ENCODE data around the gene TRAF7. TPM values are rescaled to one million over a fixed set of nuclear protein-coding genes. Genes with fewer than 3 reads are reported as not detected.

Gene TRAF7
- polyA plus RNA-seq, 1 donor from 2014 or later = 30.9 TPM

DNA sequence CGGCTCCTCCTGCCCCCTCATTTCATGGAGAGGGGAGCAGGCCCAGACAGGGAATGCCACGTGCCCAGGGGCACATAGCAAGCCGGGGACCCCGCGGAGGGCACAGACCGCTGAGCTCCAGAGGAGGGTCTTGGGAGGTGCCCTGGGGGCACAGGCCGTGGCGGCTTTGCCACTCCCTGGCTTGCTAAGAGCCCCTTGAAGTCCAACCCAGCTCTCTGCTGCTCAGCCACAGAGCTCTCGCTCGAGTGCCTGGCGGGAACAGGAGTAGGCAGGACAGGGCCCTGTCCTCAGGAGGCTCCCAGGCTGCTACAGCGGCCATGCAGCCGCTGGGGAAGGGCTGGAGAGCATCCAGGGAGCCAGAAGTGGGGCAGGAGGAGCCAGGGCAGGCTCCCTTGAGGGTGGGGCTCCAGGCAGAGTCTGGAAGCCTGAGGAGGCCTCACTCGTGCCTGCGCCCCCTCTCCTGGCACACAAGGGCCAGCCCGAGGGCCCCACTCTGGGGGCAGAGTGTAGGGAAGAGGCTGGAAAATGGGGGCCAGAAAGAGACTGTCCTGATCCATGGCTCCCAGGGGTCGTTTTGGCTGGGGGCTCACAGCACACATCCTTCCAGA is 11.6 kb upstream of the TRAF7 start:
- Histone ChIP-seq H4K20me1 (ENCODE audit: insufficient read depth) (no peaks in the 10 kb centered on the region), H3K36me3 (ENCODE audit: insufficient read depth, low read length) (no peaks in the 10 kb centered on the region), H3K79me2 (replicated peaks; ENCODE audit: insufficient read depth, low read length) (no peaks in the 10 kb centered on the region), H3K4me2 (ENCODE audit: low read length) (no peak overlapping the region), H3K9me2 (ENCODE audit: insufficient read depth, low read length) (no peaks in the 10 kb centered on the region), H3K9ac (ENCODE audit: low read length) (no peak overlapping the region), H3K9me3 (ENCODE audit: low read length) (no peaks in the 10 kb centered on the region), H3F3A (ENCODE audit: insufficient read depth, low read length, poor library complexity, severe bottlenecking) (no peaks in the 10 kb centered on the region), H3K4me3 (ENCODE audit: low read length) (no peak overlapping the region), H3K27me3 (ENCODE audit: insufficient read depth, low read depth, low read length) (peaks cover 2% of the 10 kb centered on the region), H3K27ac (ENCODE audit: low read length) (no peak overlapping the region), H2AFZ (ENCODE audit: low read depth, low read length) (no peak overlapping the region)
- TF ChIP-seq SMC3 (conservative IDR thresholded peaks at IDR 0.05; ENCODE audit: poor library complexity) (no peak), EZH2 (IDR thresholded peaks at IDR 0.05; ENCODE audit: borderline replicate concordance, insufficient read depth, low read length, poor library complexity, severe bottlenecking) (no peak), TAF1 (IDR thresholded peaks at IDR 0.05; ENCODE audit: low read depth) (no peak), MXI1 (conservative IDR thresholded peaks at IDR 0.05; ENCODE audit: poor library complexity, severe bottlenecking) (no peak), POLR2AphosphoS5 (IDR thresholded peaks at IDR 0.05) (no peak)

DNA sequence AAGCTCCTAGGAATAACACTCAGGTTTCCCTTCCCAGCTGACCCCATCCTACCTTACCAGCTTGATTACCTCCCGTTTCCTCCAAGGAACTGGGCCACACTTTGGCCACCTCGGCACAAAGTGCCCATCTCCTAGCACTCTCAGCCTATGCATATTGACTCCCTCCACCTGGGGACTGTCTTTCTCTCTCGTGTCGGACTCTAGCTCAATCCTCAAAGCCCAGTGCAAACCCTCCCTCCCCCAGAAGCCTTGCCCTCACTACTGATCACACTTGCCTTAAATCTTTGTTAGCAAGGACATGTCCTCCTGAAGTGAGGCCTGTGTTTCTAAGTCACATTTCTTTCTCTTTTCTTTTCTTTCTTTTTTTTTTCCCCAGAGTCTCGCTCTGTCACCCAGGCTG is 9.7 kb upstream of the TRAF7 start:
- H3K27me3 ChIP-seq (ENCODE audit: insufficient read depth, low read depth, low read length) = peaks cover 16% of the 10 kb centered on the region
- no peaks in the 10 kb centered on the region for H3F3A ChIP-seq (ENCODE audit: insufficient read depth, low read length, poor library complexity, severe bottlenecking)
- no peaks in the 10 kb centered on the region for H3K9me2 ChIP-seq (ENCODE audit: insufficient read depth, low read length)
- no peak for TF ChIP-seq RAD21 (conservative IDR thresholded peaks at IDR 0.05)
- no peak for TF ChIP-seq SMC3 (conservative IDR thresholded peaks at IDR 0.05; ENCODE audit: poor library complexity)
- TF ChIP-seq, protein P1, sequence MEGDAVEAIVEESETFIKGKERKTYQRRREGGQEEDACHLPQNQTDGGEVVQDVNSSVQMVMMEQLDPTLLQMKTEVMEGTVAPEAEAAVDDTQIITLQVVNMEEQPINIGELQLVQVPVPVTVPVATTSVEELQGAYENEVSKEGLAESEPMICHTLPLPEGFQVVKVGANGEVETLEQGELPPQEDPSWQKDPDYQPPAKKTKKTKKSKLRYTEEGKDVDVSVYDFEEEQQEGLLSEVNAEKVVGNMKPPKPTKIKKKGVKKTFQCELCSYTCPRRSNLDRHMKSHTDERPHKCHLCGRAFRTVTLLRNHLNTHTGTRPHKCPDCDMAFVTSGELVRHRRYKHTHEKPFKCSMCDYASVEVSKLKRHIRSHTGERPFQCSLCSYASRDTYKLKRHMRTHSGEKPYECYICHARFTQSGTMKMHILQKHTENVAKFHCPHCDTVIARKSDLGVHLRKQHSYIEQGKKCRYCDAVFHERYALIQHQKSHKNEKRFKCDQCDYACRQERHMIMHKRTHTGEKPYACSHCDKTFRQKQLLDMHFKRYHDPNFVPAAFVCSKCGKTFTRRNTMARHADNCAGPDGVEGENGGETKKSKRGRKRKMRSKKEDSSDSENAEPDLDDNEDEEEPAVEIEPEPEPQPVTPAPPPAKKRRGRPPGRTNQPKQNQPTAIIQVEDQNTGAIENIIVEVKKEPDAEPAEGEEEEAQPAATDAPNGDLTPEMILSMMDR (IDR thresholded peaks at IDR 0.05; ENCODE audit: poor library complexity, severe bottlenecking) = no peak
- TF ChIP-seq MXI1 (conservative IDR thresholded peaks at IDR 0.05; ENCODE audit: poor library complexity, severe bottlenecking) = no peak
- TF ChIP-seq EZH2 (IDR thresholded peaks at IDR 0.05; ENCODE audit: borderline replicate concordance, insufficient read depth, low read length, poor library complexity, severe bottlenecking) = no peak
- TF ChIP-seq TAF1 (IDR thresholded peaks at IDR 0.05; ENCODE audit: low read depth) = no peak
- no peak for TF ChIP-seq POLR2AphosphoS5 (IDR thresholded peaks at IDR 0.05)
- TF ChIP-seq EP300 (conservative IDR thresholded peaks at IDR 0.05; ENCODE audit: poor library complexity, severe bottlenecking) = no peak
- TF ChIP-seq, protein P2, sequence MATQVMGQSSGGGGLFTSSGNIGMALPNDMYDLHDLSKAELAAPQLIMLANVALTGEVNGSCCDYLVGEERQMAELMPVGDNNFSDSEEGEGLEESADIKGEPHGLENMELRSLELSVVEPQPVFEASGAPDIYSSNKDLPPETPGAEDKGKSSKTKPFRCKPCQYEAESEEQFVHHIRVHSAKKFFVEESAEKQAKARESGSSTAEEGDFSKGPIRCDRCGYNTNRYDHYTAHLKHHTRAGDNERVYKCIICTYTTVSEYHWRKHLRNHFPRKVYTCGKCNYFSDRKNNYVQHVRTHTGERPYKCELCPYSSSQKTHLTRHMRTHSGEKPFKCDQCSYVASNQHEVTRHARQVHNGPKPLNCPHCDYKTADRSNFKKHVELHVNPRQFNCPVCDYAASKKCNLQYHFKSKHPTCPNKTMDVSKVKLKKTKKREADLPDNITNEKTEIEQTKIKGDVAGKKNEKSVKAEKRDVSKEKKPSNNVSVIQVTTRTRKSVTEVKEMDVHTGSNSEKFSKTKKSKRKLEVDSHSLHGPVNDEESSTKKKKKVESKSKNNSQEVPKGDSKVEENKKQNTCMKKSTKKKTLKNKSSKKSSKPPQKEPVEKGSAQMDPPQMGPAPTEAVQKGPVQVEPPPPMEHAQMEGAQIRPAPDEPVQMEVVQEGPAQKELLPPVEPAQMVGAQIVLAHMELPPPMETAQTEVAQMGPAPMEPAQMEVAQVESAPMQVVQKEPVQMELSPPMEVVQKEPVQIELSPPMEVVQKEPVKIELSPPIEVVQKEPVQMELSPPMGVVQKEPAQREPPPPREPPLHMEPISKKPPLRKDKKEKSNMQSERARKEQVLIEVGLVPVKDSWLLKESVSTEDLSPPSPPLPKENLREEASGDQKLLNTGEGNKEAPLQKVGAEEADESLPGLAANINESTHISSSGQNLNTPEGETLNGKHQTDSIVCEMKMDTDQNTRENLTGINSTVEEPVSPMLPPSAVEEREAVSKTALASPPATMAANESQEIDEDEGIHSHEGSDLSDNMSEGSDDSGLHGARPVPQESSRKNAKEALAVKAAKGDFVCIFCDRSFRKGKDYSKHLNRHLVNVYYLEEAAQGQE (IDR thresholded peaks at IDR 0.05; ENCODE audit: borderline replicate concordance) = no peak
- H3K27ac ChIP-seq (ENCODE audit: low read length) = no peak overlapping the region
- no peak overlapping the region for H2AFZ ChIP-seq (ENCODE audit: low read depth, low read length)
- H3K4me2 ChIP-seq (ENCODE audit: low read length) = no peak overlapping the region
- no peak overlapping the region for H3K9ac ChIP-seq (ENCODE audit: low read length)
- no peak overlapping the region for H3K4me3 ChIP-seq (ENCODE audit: low read length)
- H3K36me3 ChIP-seq (ENCODE audit: insufficient read depth, low read length) = no peaks in the 10 kb centered on the region
- no peaks in the 10 kb centered on the region for H3K79me2 ChIP-seq (replicated peaks; ENCODE audit: insufficient read depth, low read length)
- H3K9me3 ChIP-seq (ENCODE audit: low read length) = no peaks in the 10 kb centered on the region
- H4K20me1 ChIP-seq (ENCODE audit: insufficient read depth) = peaks cover 2% of the 10 kb centered on the region
